CD1c-positive myeloid dendritic cell (primary cell): ENCODE data around the gene PHF19.

ENCODE experiments used
- DNase-seq: peaks from one replicate; pipeline ENCODE4 v3.0.0-alpha.2; 2016; ENCODE audit errors: extremely low spot score

Gene PHF19

DNA sequence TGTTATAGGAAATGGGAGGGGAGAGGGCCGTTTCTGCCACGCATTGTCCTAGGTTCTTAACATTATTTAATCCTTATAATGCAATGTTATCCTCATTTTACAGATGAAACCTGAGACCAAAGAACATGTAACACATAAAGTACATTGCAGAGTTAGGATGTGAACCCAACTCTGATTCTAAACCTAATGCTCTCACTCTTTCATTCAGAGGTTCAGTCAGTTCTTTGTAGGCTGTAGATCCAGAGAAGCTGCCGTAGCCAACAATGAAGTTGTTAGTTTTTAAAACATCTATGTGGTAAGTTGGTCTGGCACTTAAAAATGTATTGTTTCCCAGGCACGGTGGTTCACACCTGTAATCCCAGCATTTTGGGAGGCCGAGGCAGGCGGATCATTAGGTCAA, 23.8 kb downstream of the PHF19 start:
- DNase-seq, result no peak

DNA sequence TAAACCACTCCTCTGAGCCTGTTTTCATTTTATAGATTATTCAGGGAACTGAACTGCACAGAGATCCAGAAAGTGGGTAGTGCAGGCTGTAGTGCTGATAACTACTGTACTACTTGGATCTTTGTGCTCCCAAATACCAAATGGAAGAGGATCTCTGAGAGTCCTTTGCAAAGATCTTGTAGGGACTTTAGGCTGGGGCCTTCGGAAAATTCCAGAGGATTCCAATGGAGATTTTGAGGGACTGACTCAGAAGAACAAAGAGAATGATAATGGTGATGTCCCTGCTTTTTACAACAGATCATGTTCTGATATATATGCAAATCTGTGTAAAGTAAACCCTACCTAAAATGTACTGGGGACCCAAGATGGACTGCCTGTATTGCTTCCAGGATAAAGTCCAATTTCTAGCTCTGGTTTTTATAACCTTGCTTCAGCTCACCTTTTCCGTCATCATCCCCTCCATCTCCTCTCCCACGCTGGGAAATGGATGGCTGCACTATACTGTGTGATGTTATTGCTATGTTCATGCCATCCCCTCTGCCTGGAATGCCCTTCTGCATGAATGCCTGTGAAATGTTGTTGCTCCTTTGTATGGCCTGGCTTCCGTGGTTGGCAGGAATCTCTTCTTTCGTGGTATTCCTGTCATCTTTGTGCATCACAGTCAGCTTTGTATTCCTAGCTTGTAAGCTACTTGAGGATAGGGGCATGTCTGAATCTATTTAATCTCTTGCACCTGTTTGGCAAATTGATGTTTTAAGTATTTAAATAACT, 24.6 kb downstream of the PHF19 start:
- no peak for DNase-seq

DNA sequence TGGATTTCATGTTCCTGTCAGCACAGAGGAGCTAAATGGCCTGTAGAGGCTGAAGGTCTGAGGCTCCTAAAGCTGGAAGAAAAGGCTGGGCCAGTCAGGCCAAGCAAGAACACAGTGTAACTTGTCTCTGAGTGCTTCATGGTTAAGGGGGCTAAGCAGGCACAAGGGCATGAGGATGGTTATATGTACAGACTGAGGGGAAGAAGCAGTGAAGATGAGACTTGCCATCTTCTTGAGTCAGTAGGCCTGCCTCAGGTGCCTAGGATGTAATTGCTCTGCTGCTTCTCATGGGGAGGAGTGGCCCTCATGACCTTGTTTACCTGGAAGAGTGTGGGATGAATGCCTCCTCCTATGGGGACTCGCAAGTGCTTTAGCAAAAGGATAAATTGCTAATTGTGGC, 25.5 kb downstream of the PHF19 start:
- DNase-seq, result no peak

DNA sequence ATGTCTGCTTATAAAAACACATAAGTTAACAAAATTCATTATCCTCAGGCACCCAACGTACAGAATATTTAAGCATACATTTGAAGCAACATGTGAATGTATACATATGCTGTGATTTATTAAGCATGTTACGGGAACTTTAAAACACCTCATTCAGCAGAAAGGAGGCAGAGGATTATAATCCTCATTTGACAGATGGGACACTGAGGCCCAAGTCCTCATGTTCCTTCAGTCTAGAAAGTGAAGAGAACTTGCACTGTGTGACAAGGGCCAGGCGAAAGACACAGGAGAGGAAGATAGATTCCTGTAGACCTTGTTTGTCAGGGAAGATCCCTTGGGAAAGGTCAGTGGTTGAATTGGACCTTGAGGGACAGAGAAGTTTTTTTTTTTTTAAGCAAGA, 26.7 kb downstream of the PHF19 start:
- DNase-seq, result no peak

DNA sequence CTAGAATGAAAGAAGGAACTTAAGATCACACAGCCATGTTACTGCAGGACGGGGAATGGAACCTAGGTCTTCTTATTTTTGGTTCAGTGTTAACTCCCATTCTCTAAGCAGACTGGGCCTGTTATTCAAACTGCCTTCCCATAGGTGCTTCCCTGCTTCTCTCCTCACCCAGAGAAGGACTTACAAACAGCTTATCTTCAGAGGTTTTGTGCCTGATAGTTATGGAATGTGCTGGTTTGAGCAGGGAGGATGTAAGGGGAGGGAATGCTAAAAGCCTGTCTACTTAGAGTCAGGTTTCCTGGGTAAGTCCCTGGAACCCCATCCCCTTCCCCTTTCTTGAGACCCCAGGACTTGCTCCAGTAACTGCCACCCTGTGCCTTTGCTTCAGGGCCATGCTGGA, 30.1 kb downstream of the PHF19 start:
- no peak for DNase-seq

DNA sequence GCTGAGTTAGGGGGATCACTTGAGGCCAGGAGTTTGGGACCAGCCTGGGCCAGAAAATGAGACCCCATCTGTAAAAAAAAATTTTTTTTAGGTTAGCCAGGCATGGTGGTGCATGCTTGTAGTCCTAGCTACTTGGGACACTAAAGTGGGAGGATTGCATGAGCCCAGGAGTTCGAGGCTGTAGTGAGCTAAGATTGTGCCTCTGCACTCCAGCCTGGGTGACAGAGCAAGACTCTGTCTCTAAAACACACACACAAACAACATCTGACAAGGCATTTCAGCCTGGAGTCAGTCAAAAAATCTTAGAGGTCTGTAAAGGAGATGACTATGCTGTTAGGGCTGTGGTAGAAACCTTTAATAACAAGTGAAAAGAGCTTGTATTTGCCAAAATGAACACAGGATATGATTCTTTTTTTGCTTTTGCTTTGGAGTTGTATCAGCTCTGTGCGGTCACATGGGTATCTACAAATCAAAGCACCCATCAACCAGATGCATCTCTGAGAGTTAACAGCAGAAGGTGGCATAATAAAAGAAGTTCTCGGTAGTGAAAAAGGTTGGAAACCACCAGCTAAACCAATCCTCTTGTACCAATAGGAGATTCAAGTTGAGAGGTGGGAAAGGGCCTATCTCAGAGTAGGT, 30.6 kb downstream of the PHF19 start:
- no peak for DNase-seq

DNA sequence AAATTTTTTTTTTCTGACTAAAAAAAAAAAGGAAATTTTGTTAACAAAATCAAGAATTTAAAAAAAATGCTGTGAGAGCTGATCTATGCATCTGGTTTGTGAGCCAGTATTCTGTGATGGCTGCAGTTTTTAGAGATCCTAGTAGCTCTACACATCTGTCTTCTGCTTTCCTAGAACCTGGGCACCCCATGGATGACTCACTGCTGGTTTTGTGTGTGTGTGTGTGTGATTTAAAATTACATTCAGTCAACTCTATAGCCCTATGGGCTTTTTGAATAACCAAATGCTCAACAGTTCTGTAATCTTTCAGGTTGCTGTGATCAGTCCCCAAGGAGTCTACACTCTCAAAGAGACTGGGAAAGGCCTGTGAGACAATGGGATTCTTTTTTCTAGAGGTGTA, 31.7 kb downstream of the PHF19 start:
- no peak for DNase-seq

DNA sequence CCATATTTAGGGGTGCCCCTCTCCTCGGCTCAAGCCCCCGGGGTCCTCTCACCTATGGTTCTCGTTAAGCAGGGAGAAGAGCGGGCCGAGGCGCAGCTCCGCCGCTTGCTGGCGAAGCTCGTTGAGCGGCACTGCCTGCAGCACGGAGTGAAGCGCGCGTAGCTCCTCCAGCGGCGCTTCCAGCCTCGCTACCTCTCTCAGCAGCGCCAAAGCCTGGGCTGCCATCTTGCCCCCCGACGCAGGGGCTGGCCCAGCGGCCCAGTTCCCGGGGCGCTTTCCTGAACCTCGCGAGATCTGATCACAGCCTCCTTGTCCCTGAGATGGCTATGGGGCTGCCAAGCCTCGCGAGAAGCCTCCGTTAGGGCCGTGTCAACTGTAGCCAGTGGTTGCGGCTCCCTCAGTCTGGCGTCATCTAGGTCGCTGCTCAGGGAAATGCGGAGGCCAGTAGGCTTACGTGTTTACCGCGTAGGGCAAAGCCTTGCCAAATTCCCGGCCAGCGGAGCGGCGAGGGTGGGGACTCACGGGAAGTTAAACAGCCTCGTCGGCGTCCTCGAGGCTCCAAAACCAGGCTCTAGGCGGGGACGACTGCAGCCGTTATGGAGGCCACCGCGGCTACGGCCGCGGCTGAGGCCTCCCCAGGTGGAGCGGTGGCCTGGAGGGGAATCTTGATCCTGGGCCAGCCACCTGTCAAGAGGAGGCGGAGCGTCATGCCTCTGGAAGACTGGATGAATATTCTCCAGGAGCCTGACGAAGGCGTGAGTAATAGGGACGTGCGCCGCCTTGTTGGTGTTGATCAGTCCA, 34.1 kb downstream of the PHF19 start, which contains the start of gene PSMD5:
Gene PSMD5, minus strand, starts transcription at position 238 of the 801 bp plus-strand sequence. Its CDS starts 13 bp downstream, at position 225.
- peak; percentile 99 for DNase-seq

DNA sequence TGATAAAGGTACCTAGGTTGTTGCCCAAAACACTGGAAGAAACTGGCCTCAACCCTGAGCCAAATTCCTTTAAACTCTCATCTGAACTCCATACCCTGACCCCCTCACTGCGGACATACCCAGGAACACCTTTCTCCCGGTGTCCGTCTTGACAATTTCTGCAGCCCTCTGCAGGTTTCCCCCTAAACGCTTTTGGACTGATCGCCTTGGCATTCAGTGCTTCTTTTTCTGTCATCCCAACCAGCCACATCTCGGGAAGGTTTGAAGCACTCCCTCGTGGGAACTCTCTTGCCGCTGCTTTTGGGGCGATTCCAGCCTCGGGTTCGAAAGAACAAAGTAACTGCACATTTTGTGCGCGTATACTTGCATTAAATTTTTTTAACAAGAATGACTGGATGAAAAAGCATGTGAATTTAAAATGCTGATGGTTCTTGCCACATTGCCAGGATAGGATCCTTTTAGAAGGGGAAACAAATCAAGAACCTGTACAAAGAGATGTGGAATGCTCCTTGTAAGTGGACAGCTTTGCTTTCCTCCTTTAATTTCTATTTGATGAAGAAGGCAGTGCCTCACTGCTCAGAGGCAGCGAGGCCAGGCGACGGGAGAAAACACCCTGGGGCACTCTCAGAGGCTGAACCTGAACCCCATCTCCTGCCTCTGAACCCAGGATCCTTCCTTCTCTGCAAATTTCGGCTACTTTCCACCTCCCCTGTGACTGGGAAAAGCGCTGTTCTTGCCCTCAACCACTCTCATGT, 34.9 kb downstream of the PHF19 start:
- no peak for DNase-seq

DNA sequence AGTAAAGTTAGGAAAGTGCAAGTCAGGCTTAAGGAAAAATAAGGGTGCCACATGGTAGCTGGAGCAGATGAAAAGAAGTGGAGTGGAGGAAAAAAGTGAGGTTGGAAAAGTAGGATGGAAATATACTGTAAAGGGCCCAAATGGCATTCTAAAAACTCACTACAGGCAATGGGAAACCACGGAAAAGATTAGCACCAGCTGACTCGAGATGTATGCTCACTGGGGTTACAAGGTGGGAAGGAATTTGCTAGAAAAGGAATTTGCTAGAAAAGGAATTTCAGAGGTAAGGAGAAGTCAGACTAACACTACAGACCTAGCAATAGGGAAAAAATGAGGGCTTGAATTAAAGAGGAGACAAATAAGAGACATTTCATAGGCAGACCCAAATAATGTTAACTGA, 37.8 kb downstream of the PHF19 start:
- no peak for DNase-seq

DNA sequence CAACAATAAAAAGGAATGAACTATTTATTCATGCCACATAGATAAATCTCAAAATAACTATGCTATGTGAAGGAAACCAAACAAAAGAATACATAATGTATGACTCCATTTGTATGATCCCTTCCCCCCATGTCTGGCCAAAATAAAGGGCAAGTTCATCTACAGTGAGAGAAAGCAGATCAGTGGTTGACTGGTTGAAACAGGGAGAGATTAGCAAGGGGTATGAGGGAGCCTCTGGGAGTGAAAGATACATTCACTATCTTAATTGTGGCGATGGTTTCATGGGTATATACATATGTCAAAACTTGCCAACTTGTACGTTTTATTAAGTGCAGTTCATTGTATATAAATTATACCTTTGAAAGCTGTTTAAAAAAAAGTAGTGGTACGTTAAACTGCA, 39.1 kb downstream of the PHF19 start:
- DNase-seq, result no peak

DNA sequence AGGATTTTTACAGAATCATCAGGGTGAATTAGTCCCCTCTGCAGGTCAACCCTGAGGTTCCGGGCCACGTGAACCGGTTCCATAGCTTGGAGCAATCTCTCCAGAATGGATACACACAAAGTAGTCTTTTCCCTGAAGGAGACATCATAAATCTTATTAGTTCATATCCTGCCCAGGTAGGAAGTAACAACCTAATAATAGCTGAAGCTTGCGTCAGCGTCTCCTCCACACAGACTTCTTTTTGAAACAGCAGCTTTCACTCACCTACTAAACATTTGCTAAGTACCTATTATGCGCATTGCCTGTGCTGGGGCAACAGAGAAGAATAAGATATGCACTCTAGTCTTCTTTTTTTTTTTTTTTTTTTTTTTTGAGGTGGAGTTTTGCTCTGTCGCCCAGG, 43.7 kb downstream of the PHF19 start:
- no peak for DNase-seq

DNA sequence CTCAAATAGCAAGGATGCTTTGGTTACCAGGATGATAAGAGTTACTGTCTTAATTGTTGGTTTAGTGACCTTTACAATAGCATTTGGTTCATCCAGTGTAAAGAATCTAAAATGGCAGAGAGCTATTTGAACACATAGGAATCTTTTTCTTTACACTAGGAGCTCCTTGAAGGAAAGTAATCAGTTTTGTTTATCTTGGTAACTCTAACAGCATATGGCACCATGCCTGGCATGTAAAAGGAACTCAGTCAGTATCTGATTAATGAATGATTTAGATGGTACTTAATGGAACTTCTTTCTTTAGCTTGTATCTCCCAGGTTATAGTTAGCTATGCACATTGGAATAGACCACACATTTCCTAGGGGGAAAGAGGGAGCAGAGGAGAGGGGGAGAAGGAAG, 44.2 kb downstream of the PHF19 start:
- no peak for DNase-seq

DNA sequence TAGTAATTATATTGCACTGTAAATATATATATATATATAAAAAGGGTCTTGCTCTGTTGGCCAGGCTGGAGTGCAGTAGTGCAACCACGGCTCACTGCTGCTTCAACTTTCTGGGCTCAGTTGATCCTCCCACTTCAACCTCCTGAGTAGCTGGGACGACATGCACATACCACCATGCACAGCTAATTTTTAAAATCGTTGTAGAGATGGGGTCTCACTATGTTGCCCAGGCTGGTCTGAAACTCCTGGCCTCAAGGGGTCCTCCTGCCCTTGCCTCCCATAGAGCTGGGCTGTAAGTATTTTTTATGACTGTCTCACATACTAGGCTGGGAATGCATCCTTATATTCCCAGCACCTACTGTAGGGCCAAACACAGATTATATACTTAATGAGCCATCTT, 46.1 kb downstream of the PHF19 start:
- DNase-seq, result no peak

DNA sequence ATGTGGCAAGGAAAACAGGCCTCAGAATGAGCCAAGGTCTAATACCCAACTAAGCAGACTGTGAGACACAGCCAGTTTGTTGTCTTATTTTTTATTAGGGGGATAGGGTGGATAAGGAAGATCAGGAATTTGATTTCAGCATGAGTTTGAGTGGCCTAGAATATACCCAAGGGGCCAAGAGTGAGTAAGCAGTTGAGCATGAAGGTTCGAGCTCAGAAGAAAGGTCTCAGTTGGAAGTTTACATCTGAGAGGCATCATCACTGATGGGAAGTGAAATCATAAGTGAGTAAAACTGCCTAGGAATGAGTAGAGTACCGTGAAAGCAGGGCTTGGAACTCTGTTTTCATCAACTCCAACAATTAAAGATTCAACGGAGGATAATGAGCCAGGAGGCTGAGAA, 46.8 kb downstream of the PHF19 start:
- no peak for DNase-seq

DNA sequence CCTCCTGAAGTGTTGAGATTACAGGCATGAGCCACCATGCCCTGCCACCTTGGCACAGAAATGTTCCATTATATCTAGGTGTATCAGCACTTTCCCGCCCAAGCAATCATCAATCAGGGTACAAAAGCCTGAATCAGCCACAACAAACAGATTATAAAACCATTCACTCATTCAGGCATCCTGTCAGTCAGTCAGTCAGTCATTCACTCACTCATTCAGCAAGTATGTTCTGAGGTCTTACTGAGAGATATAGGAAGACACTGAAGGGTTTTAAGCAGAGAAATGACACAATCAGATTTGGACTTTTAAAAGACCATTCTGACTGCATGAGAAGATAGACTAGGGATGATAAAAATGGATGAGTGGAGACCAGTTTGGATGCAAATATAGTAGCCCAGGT, 47.3 kb downstream of the PHF19 start:
- no peak for DNase-seq

DNA sequence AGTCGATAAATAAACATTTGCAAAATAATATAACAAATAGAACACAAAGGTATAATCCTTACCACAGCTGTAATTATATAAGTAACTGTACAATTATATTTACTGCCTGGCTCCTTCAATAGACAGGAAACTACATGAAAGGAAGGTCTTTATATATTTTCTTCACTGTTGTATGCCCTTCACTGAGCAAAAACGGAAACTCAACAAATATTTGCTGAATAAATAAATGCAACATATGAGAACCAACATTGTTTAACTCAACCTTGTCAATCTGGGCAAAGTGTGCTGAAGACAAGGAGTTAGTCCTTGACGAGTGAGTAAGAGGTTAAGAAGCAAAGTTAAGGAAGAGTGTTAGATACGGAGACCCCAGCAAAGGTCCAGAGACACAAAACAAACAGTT, 56.9 kb downstream of the PHF19 start:
- DNase-seq, result no peak

DNA sequence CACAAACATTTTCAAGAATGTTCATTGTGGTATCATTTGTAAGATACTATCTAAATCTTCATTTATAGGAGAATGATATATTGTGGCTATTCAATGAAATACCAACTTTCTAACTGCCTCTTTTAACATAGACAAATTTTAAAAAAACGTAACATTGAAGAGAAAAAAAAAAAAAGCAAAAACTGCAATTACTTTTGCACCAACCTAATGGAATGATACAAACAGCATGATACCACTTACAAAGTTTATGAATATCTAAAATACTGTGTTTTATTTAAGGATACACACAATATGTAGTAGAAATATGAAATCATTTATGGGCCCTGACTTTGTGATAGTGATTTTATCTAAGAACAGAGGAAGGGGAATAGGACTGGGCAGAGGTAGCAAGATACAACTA, 58.4 kb downstream of the PHF19 start:
- DNase-seq, result no peak

DNA sequence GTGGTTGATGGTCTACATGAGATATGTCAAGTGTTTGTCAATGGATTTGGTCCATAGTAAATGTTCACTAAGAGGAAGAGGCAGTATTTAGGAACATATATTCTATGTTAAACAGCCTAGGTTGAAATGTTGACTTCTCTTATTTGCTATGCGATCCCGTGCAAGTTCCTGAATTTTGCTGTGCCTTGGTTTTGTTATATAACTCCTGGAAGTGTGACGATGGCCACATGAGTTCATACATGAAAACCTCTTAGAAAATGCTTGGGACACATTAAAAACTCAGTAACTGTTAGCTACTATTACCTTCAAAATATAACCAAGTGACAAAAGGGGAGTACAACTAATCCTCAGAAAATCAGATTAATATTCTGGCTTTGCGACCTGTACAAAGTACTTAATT, 61.9 kb downstream of the PHF19 start:
- peak; percentile 7 for DNase-seq

DNA sequence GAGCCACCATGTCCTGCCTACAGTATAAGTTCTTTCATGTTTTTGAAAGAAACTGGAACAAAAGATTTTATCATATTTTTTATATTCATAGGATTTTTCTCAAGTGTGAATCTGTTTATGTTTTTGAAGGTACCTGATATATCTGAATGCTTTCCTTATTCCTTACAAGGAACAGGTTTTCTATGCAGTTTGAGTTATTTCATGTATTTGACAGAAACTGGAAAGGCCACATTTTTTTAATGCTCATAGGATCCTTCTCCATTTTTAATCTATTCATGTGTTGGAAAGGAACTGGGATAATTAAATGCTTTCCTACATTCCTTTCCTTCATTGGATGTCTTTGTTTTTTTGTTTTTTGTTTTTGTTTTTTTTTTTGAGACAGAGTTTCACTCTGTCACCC, 68.1 kb downstream of the PHF19 start:
- no peak for DNase-seq

DNA sequence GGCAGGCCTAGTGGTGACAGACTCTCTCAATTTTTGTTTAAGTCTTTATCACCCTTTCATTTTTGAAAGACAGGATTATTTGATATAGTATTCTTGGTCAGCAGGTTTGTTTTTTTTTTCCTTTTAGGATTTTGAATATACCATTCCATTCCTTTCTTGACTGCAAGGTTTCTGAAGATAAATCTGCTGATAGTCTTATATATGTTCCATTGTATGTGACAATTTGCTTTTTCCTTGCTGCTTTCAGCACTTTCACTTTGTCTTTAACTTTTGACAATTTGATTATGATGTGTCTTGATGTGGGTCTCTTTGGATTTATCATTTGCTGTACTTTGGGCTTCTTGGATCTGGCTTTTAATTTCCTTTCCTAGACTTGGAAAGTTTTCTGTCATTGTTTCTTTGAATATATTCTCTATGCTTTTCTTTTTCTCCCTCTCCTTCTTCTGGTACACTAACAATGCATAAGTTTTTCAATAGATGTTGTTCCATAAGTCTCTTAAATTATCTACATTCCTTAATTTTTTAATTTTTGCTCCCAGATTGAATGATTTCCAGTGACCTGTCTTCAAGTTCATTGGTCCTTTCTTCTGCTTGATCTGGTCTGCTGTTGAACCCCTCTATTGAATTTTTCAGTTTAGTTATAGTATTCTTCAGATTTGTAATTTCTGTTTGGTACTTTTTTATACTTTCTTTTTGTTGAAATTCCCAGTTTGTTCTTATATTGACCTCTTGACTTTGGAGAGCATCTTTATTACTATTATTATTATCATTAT, 69.2 kb downstream of the PHF19 start:
- no peak for DNase-seq
